GM12892 (cell line): ENCODE data around the gene VAV2.

Experiments used
- DNase-seq: peaks from one replicate; pipeline ENCODE4 v3.0.0; 2011; ENCODE audit not compliant: insufficient read length
- FAIRE-seq: peaks from 2 replicates; lab custom pipeline; 2011; peaks lifted over from hg19 to GRCh38; lab: Jason Lieb, UNC
- POLR2A ChIP-seq: IDR thresholded peaks from 2 replicates; pipeline ENCODE4 v1.6.1; 2011; ENCODE audit warnings: low read depth, low read length, control low read depth
- POLR2AphosphoS5 ChIP-seq: IDR thresholded peaks from 2 replicates; pipeline ENCODE4 v1.6.1; 2011; ENCODE audit warnings: low read depth, low read length, control low read depth
- TAF1 ChIP-seq: IDR thresholded peaks from 2 replicates; pipeline ENCODE4 v1.6.1; 2011; ENCODE audit warnings: low read depth, mild to moderate bottlenecking, control low read depth, low read length, borderline replicate concordance

VAV2 gene

GRCh38 chr9:133779081-133779480 is 213.0 kb downstream of the VAV2 start:
- DNase-seq (no peak), FAIRE-seq (no peak)
- TF ChIP-seq POLR2A, result no peak
- no peak for TF ChIP-seq POLR2AphosphoS5
- no peak for TF ChIP-seq TAF1

DNA sequence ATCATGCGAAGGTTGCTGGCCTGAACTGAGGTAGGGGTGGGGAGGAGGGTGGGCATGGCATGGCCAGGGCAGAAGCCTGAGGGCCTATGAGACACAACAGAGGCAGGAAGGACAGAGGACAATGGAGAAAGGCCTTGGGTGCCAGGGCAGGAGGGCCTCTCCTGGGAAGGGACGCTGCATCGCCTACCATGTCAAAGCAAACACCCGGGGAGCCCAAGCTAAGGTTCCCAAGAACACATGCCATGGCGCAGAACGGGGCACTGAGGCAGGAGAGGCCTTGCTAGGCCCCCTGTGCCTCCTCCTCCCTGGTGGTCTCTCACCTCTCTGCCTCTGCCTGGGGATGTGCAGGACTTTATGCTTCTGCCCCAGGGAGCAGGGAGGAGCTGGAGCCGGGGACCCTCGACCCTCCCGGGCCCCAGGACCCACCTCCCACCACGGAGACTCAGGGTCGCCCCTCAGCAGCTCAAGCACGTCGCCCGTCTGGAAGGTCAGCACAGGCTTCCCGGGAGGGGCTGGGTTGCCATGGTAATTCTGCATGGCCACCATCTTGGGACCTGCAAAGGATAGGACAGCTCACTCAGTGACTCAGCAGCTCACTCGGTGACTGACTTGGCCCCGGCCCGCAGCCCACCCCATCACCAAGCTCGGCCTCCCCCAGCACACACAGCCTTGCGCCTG is 213.6 kb downstream of the VAV2 start:
- TF ChIP-seq POLR2AphosphoS5 (no peak), TAF1 (no peak), POLR2A (no peak)
- no peak for DNase-seq
- no peak for FAIRE-seq

GRCh38 chr9:133777871-133778270 is 214.3 kb downstream of the VAV2 start:
- FAIRE-seq (no peak), DNase-seq (no peak)
- TF ChIP-seq POLR2AphosphoS5 (no peak), TAF1 (no peak), POLR2A (no peak)

DNA sequence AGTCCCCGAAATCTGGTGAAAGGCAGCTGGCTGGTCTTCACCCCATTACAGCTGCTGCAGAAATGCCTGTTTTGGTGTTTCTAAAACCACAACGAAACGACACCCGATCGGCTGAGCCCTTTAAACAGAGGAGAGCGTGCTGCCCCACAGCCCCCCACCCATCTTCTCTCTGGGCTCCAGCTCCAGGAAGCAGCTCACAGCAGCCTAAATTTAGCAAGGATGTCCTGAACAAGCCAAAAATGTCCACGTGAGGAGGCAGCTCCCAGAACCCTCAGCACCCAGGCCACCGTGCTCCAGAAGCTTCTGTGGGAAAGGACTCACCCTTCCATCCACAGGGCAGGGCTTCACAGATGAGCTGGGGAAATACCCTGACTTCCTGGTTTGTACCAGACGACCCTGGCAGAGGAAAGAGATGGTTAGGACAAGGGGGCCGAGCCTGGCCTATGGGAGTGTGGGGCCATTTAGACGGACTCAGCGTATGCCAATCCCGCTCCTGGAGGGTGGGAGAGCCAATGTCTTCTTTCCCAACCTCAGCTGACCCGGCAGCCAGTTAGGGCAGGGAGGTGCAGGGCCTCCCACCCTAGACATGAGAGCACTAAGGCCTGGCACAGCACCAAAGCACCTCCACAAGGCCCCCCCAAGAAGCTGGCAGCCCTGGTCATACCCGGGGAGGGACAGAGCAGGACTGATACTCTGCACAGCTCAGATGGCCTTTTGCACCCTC is 214.9 kb downstream of the VAV2 start:
- FAIRE-seq (no peak), DNase-seq (no peak)
- no peak for TF ChIP-seq POLR2A
- TF ChIP-seq POLR2AphosphoS5, result no peak
- no peak for TF ChIP-seq TAF1

DNA sequence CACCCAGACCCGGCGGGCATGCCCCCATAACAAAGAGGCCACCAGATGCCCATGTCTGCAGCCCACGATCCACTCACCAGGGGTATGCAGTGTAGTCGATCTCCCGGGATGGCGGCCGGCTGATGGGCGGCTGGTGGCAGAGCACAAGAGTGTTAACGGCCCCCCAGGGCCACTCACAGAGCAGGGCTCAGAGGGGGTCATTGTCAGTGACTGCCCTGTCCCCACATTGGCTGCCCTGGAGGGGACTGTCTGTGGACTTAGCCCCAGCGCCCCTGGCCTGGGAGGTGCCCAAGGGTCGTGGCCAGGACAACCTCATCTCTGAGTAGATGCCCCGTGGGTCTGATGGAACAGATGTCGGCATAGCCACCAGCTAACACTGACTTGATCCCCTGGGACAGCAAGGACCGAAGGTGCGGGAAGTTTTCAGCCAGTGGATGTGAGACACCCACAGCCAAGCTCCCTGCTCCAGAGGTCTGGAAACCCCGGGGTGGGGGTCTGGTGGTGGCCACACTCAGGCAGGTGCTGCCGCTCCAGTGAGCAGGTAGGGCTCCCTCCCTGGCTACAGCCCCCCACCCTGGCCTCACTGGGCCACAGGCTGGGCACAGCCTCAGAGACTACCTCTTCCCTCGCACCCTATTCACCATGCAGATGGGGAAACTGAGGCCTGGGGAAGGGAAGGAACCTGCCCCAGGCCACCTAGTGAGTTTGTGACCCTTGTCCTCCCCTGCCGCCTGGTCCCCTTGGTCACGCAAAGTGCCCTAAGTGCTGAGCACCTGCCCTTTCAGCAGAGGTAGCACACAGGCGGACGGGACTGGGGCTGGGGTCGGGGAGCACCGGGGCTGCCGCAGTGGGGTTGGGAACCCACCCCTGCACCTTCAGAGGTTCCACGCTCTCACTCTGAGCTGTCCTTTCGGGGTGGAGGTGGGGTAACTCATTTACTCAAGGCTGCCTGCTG is 215.9 kb downstream of the VAV2 start:
- FAIRE-seq (no peak), DNase-seq (no peak)
- TF ChIP-seq POLR2AphosphoS5, result no peak; the same call in 1 of the 2 replicates
- no peak for TF ChIP-seq POLR2A
- no peak for TF ChIP-seq TAF1

DNA sequence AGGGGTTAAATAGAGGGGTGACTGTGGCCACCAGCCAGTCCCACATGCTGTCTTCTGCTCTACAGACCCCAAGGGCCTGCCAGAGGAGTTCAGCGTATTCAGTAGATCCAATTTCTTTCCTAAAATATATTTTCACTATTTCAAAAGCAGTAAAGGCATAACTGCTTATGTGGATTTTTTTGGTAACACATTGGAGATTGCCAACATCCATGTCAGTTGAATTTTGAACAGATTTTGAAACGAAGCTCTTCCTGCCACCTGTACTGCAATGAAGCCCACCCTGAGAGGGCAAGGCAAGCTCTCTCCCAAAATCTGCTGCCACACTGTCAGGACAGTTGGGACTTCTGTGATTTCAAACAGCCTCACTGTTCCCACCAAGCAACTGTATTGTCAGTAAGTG is 216.8 kb downstream of the VAV2 start:
- TF ChIP-seq POLR2A (no peak), POLR2AphosphoS5 (no peak), TAF1 (no peak)
- no peak for FAIRE-seq

DNA sequence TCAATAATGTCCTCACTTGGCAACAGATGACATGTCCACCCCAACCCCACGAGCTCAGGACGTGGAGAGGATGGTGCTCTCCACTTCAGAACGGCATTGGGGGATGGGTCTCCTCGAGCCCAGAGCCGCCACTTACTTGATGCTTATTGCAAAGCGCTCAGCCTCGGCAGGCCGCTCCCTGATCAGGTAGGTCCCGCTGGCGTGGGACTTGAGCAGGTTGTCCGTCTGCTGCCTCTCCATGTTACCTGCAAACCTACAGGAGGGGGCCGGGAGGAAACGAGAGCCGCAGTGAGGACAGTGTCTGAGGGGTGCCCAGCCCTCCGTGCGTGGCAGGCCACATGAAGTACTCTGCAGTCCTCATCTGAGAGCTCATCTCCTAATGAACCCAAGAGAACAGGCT is 217.3 kb downstream of the VAV2 start:
- TF ChIP-seq TAF1, result no peak
- TF ChIP-seq POLR2AphosphoS5, result no peak
- TF ChIP-seq POLR2A, result no peak
- no peak for FAIRE-seq

More for the DNA sequence above, 216.8 kb downstream of the VAV2 start:
- no peak for DNase-seq

DNA sequence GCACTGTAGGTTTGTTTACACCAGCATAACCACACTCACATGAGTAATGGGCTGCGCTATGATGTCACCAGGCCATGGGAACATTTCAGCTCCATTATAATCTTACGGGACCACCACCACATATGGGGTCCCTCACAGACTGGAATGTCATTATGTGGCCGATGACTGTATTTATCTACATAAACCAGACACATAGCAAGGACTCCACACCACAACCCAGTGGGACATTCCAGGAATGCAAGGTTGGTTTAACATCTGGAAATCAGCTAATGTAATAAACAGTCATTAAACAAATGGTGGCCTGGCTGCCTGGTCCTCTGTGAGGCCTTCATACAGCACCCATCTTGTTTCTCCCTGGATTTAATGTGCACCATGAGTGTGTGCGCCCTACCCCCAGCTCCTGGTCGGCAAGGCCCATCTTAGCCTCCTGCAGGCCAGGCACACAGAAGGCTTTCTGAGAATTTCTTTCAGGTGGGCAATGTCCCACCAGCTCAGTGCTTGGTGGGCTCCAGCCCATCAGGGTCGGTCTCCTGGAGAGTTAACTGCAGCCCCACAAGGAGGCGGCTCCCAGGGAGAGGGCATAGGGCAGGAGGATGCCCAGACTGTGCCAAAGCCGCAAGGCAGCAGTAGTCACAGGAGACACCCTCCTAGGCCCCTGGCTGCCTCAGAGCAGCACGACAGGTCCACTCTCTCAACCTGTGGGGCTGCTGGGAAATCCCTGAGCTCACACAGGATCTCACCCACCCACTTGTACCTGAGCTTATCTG is 218.1 kb downstream of the VAV2 start:
- DNase-seq (no peak), FAIRE-seq (no peak)
- TF ChIP-seq TAF1 (no peak), POLR2A (no peak), POLR2AphosphoS5 (no peak)

More for the DNA sequence above, 217.3 kb downstream of the VAV2 start:
- DNase-seq, result no peak

DNA sequence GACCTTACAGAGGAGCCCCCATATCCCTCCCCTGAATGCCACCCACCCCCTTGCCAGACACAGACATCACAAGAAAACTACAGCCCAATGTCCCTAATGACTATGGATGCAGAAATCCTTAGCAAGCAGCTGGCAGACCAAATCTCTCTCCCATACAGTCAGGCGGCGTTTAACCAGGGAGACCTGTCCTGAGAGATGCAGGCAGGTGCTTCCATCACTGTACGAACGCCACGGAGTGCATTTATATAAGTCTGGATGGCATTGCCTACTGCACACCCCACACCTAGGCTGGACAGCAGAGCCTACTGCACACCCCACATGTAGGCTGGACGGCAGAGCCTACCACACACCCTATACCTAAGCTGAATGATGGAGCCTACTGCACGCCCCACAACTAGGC is 219.5 kb downstream of the VAV2 start:
- no peak for FAIRE-seq
- TF ChIP-seq POLR2AphosphoS5, result no peak
- TF ChIP-seq POLR2A, result no peak
- TF ChIP-seq TAF1, result no peak
- no peak for DNase-seq

DNA sequence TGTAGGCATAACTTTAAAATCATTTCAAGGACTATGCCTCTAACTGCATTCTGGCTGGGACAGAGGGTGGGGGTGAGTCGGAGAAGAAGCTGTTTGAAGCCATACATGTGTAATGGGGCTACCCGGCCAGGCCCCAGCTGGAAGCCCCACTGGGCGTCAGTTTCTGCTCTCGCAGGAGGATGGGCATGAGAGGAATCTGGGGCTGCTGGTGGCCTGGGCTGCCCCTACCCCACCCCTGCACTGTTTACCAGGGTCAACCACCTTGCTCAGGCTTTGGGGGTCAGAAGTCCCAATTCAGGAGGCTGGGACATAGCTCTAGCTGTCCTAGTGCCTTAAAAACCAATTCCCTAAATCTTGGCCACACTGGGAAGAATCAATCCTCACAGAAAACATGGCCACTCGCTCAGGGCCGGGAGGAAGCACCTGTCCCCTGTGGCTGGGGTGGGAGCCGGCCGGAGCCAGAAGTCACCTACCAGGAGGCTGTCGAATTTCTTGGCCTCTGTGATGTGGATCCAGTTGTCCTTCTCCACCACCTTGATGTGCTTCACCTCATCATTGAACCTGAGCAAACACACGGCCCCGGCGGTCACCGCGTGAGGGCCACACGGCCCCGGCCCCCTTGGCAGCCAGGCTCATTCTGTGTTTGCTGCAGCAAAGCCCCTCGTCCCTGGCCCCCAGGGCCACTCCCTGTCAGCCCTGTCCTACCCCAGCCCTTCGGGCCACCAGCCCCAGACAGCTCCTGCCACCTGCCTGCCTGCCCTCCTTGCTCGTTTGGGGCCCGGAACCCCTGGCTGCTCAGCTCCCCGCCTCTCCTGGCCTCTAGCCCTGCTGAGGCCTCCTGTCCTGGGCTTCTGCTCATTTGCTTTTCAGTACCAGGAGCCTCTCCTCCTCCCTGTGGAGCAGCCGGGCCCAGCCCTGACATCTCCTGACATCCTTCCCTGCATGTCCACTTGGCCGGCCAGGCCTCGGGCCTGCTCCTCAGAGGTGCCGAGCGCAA is 220.3 kb downstream of the VAV2 start:
- FAIRE-seq (no peak), DNase-seq (no peak)
- TF ChIP-seq POLR2AphosphoS5 (no peak), TAF1 (no peak), POLR2A (no peak)
